ENCODE data around the gene AKAP10. TPM values are rescaled to one million over a fixed set of nuclear protein-coding genes. Genes with fewer than 3 reads are reported as not detected.

AKAP10 gene
- total RNA-seq, 1 experiment from 2014 or later, result 20.2 TPM

- Mint-ChIP-seq H3K9me3 (no peaks in the 10 kb centered on the region), H3K4me1 (no peaks in the 10 kb centered on the region), H3K27ac (peak overlapping the region in 1 of 3 experiments; percentile 41; a peak in 1 of 7 replicates), H3K36me3 (ENCODE audit: insufficient read depth in 1 of 3, low read depth in 3 of 3) (peaks cover 28 to 83% (median 69%) of the 10 kb centered on the region in 3 experiments; a peak in 6 of 7 replicates), H3K4me3 (no peak overlapping the region), H3K27me3 (ENCODE audit: low read depth) (no peaks in the 10 kb centered on the region)
- Histone ChIP-seq H2AK5ac (ENCODE audit: insufficient read length, low read length) (no peak overlapping the region), H2BK120ac (ENCODE audit: low read depth, low read length, poor library complexity, severe bottlenecking) (no peak overlapping the region), H3K27ac (ENCODE audit: insufficient read length, low read depth, low read length) (no peak overlapping the region), H2BK15ac (ENCODE audit: low read depth, low read length) (no peak overlapping the region), H3K4me1 (ENCODE audit: insufficient read depth, low read length) (no peaks in the 10 kb centered on the region), H2BK12ac (ENCODE audit: insufficient read length, low read depth, low read length) (no peak overlapping the region), H3K9ac (ENCODE audit: extremely low read depth, insufficient read length, low read length) (no peak overlapping the region), H4K91ac (ENCODE audit: insufficient read length, low read depth, low read length) (no peak overlapping the region), H3T11ph (ENCODE audit: low read length) (no peak overlapping the region), H3K9me3 (ENCODE audit: control insufficient read depth, low read depth, low read length) (no peaks in the 10 kb centered on the region), H3K4ac (ENCODE audit: low read depth, low read length) (no peak overlapping the region), H3K79me1 (ENCODE audit: insufficient read depth, low read depth, low read length, poor library complexity, severe bottlenecking) (no peaks in the 10 kb centered on the region), H4K8ac (replicated peaks; ENCODE audit: insufficient read length, low read depth, low read length) (no peak overlapping the region), H3K23me2 (ENCODE audit: insufficient read length, low read depth, low read length, poor library complexity, severe bottlenecking) (no peaks in the 10 kb centered on the region), H3K18ac (ENCODE audit: insufficient read length, low read depth, low read length) (no peak overlapping the region), H3K56ac (ENCODE audit: insufficient read length, low read depth, low read length) (no peak overlapping the region), H3K79me2 (ENCODE audit: insufficient read depth, low read length) (no peaks in the 10 kb centered on the region), H3K14ac (ENCODE audit: insufficient read depth, low read length) (no peak overlapping the region), H2BK5ac (ENCODE audit: insufficient read length, low read length) (no peak overlapping the region), H2AFZ (ENCODE audit: low read length) (no peak overlapping the region), H3K23ac (ENCODE audit: insufficient read length, low read depth, low read length) (no peak overlapping the region), H3K4me2 (ENCODE audit: insufficient read depth, insufficient read length, low read length) (no peak overlapping the region), H4K20me1 (ENCODE audit: control insufficient read depth, insufficient read depth, insufficient read length) (no peaks in the 10 kb centered on the region), H3K27me3 (ENCODE audit: insufficient read depth, low read length) (no peaks in the 10 kb centered on the region), H4K5ac (ENCODE audit: insufficient read length, low read depth, low read length) (no peak overlapping the region), H2BK20ac (ENCODE audit: low read depth, low read length, poor library complexity, severe bottlenecking) (no peak overlapping the region)
- DNase-seq, result no peak
- no peak for TF ChIP-seq CTCF (conservative IDR thresholded peaks at IDR 0.05)
- no CpG with 5 or more reads among the region's 5 CpGs for WGBS (ENCODE audit: extremely low coverage, insufficient read length, low lambda C conversion rate)
Observed at GRCh38 chr17:19905502-19905901, 72.1 kb downstream of the AKAP10 start.
